Right atrium auricular region (tissue), 2 donors: ENCODE data around the gene RALGAPA1. TPM values are rescaled to one million over a fixed set of nuclear protein-coding genes. Genes with fewer than 3 reads are reported as not detected.

Experiments used
- DNase-seq: peaks from one replicate; pipeline ENCODE4 v3.0.0-alpha.2; 2019; ENCODE audit warnings: low spot score
- H3K27ac ChIP-seq, 2 donors: fragments of 200-600 bp; sonication (generic); 1 replicate in 1 of 2; 2 replicates in 1 of 2; pipeline ENCODE4 v1.5.1; 2016 to 2019
- H3K27me3 ChIP-seq, 2 donors: fragments of 200-600 bp; sonication (generic); one replicate each; pipeline versions ENCODE4 v1.5.1 to v1.6.0; 2017 to 2019
- H3K36me3 ChIP-seq: fragments of 200-600 bp; sonication (generic); one replicate; pipeline ENCODE4 v1.5.1; 2016
- H3K4me1 ChIP-seq, 2 donors: fragments of 200-600 bp; sonication (generic); one replicate each; pipeline versions ENCODE4 v1.5.1 to v1.6.0; 2017 to 2019
- H3K4me3 ChIP-seq, 2 donors: fragments of 200-600 bp; sonication (generic); 1 replicate in 1 of 2; 2 replicates in 1 of 2; pipeline ENCODE4 v1.5.1; 2017 to 2019; ENCODE audit warnings: mild to moderate bottlenecking in 1 of 2, moderate library complexity in 1 of 2
- H3K9me3 ChIP-seq, 2 donors: fragments of 200-600 bp; sonication (generic); one replicate each; pipeline ENCODE4 v1.5.1; 2019
- CTCF ChIP-seq, 2 donors: fragments of 200-600 bp; sonication (generic); IDR thresholded peaks; one replicate each; pipeline ENCODE4 v1.5.1; 2019; ENCODE audit warnings: antibody characterized with exemption in 2 of 2
- total RNA-seq, 2 donors: library from RNA; depleted of rRNA; stranded (reverse); fragments of >200 nt; gene quantifications; one replicate each; pipeline ENCODE4 v1.1.0, GENCODE V29; 2016

Gene RALGAPA1
- total RNA-seq, 2 donors from 2014 or later, result 26.9 to 29.6 TPM

DNA sequence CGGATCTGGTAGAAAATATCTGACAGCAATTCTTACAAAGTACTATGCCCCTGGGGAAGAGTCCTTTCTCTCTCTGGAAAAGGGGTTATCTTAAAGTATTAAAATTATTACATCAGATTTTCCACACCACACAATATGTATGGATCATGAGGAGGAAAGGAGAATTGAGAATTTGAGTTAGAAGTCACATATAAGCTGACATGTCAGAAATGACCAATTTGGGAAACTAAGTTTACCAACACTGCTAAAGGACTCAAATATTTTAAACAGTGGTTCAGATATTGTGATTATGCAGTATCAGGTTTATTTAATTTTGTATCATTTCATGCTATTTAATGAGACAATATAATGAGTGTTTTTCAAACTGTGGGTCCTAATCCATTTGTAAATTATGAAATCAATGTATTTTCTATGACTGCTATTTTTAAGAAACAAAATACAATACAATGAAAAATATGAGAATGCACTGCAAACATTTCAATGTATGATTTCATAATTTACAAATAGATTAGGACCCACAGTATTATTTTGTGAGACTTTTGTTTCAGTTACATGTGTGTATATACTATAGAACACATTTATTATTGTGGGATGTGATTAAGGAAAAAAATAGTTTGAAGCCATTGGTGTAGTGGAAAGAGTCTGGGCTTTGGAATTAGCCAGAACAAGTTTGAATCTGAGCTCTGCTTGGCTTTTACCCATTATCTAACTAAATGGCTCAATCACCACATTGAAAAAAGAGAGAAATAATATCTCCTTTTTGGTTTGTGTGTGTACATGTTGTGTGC lies 276.9 kb downstream of the RALGAPA1 start:
- Histone ChIP-seq H3K36me3 (no peaks in the 10 kb centered on the region), H3K27me3 (peaks cover 23 to 31% of the 10 kb centered on the region in 2 donors), H3K9me3 (no peaks in the 10 kb centered on the region), H3K27ac (no peak overlapping the region), H3K4me3 (no peak overlapping the region), H3K4me1 (peaks cover 0 to 31% of the 10 kb centered on the region in 2 donors)
- no peak for DNase-seq
- no peak for TF ChIP-seq CTCF (IDR thresholded peaks at IDR 0.05)

DNA sequence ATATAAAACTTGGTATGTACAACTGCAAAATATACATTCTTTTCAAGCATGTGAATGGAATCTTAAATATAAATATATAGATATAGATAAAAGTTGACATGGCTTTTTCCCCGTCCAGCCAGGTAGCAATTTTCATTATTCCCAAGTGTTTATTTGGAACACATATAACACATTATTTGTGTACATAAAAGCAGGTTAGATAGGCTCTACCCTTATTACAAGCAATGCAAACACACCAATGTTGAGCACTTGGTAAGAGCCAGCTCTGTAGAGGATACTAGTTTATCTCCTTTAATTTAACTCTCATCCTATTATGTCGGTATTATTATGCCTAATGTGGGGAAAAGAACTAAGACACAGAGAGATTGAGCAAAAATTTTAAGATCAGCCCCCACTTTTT lies 282.1 kb downstream of the RALGAPA1 start:
- Histone ChIP-seq H3K27ac (no peak overlapping the region), H3K9me3 (no peaks in the 10 kb centered on the region), H3K27me3 (peaks cover 0 to 2% of the 10 kb centered on the region in 2 donors), H3K4me3 (no peak overlapping the region), H3K4me1 (no peaks in the 10 kb centered on the region), H3K36me3 (no peaks in the 10 kb centered on the region)
- TF ChIP-seq CTCF (IDR thresholded peaks at IDR 0.05), result no peak
- DNase-seq, result no peak

DNA sequence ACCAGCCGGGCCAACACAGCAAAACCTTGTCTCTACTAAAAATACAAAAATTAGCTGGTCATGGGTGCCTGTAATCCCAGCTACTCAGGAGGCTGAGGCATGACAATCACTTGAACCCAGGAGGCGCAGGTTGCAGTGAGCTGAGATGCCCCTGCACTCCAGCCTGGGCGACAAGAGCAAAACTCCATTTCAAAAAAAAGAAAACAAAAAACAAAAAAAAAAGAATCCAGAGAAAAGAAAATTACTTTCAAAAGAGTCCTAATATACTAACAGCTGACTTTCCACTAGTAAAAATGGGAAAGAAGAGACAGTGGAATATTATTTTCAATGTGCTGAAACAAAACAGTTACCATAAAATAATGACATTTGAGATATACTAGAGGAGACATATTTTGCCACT lies 283.4 kb downstream of the RALGAPA1 start:
- Histone ChIP-seq H3K4me1 (no peaks in the 10 kb centered on the region), H3K27ac (no peak overlapping the region), H3K27me3 (no peaks in the 10 kb centered on the region), H3K9me3 (no peaks in the 10 kb centered on the region), H3K4me3 (no peak overlapping the region), H3K36me3 (no peaks in the 10 kb centered on the region)
- DNase-seq, result no peak
- no peak for TF ChIP-seq CTCF (IDR thresholded peaks at IDR 0.05)

GRCh38 chr14:35519986-35520385 lies 289.1 kb downstream of the RALGAPA1 start:
- H3K27ac ChIP-seq, result no peak overlapping the region
- no peaks in the 10 kb centered on the region for H3K9me3 ChIP-seq
- DNase-seq, result no peak
- no peaks in the 10 kb centered on the region for H3K4me1 ChIP-seq
- H3K4me3 ChIP-seq, result no peak overlapping the region
- no peaks in the 10 kb centered on the region for H3K36me3 ChIP-seq
- TF ChIP-seq CTCF (IDR thresholded peaks at IDR 0.05), result no peak
- no peaks in the 10 kb centered on the region for H3K27me3 ChIP-seq

GRCh38 chr14:35515916-35516315 lies 293.2 kb downstream of the RALGAPA1 start:
- no peaks in the 10 kb centered on the region for H3K4me1 ChIP-seq
- no peak for DNase-seq
- H3K9me3 ChIP-seq, result no peaks in the 10 kb centered on the region
- TF ChIP-seq CTCF (IDR thresholded peaks at IDR 0.05), result no peak
- H3K4me3 ChIP-seq, result no peak overlapping the region
- no peaks in the 10 kb centered on the region for H3K27me3 ChIP-seq
- H3K36me3 ChIP-seq, result no peaks in the 10 kb centered on the region
- no peak overlapping the region for H3K27ac ChIP-seq

DNA sequence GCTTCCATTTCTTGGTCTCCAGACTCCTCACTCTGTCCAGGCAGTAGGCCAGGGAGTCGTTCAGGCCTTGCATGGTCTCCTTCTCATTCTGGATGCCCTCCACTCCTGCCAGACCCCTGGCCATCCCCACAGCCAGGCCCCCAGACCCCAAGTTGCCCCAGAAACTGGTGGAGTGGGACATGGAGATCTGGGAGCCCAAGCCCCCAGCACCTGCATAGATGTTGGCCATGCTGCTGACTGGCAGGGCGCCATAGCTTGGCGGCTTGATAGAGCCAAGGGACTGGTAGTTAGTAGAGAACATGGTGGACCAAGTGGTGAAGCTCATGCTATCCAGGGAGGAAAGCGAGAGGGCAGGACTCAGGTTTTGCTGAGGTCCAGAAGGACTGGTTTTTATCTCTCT lies 296.3 kb downstream of the RALGAPA1 start:
- Histone ChIP-seq H3K27me3 (no peaks in the 10 kb centered on the region), H3K4me3 (no peak overlapping the region), H3K9me3 (no peaks in the 10 kb centered on the region), H3K36me3 (no peaks in the 10 kb centered on the region), H3K4me1 (no peaks in the 10 kb centered on the region), H3K27ac (no peak overlapping the region)
- DNase-seq, result no peak
- TF ChIP-seq CTCF (IDR thresholded peaks at IDR 0.05), result no peak
